ENCODE data around the gene RBM33. TPM values are rescaled to one million over a fixed set of nuclear protein-coding genes. Genes with fewer than 3 reads are reported as not detected.

RBM33 gene
- total and polyA plus RNA-seq, 9 of the 15 experiments (the other 6 are each of a cell fraction or from before 2014, with no cell fraction given): 4.4 to 80.7 (median 27.3) TPM

DNA sequence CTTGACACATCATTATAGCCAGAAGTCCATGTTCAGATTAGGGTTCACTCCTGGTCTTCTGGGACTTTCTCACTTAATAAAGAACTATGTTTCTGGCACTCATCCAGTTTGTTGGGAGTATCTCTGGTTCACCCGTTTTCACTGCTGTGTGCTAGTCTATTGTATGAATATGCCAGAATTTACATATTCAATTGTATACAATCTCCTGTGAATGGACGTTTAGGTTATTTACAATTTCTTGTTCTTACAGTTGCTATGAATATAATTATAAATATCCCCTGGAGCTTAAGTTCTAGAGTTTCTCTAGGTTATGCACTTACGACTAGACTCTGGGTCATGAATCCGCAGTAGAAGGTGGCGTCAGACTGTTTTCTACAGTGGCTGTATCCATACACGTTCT is 20.0 kb upstream of the RBM33 start:
- H3K4me3 ChIP-seq: no peak overlapping the region
- WGBS (ENCODE audit: insufficient coverage, low coverage, missing lambda C conversion rate): 4% methylated on average over 6 of the region's 6 CpGs
- intact Hi-C loops (cut with micrococcal nuclease): no loop called here
- no TSS peak for BruUV-seq (replicated peaks)
- in situ Hi-C loops (cut with MboI): no loop called here
- no peaks in the 10 kb centered on the region for H3K9me1 ChIP-seq (ENCODE audit: control insufficient read depth, insufficient read depth, low read length)
- no peaks in the 10 kb centered on the region for H3K4me1 ChIP-seq (replicated peaks in 1 of 2; ENCODE audit: control insufficient read depth in 2 of 2, insufficient read depth in 2 of 2, low read length in 2 of 2)
- no peak for ATAC-seq
- no peak overlapping the region for H2AFZ ChIP-seq (ENCODE audit: low read depth, low read length)
- no peaks in the 10 kb centered on the region for H4K20me1 ChIP-seq (replicated peaks; ENCODE audit: control insufficient read depth, insufficient read depth, low read length)
- ChIA-PET CTCF (ENCODE audit: low intra/inter-chr PET ratio) (no interaction called here), POLR2A (no interaction called here)
- H3K9me3 ChIP-seq (replicated peaks; ENCODE audit: control insufficient read depth, insufficient read depth, low read depth, low read length): peaks cover 4% of the 10 kb centered on the region
- H3K36me3 ChIP-seq (ENCODE audit: control insufficient read depth, insufficient read depth, low read length): no peaks in the 10 kb centered on the region
- H3K9ac ChIP-seq (ENCODE audit: insufficient read depth in 1 of 2, low read depth in 2 of 2, low read length in 2 of 2): no peak overlapping the region
- H3K4me2 ChIP-seq (ENCODE audit: insufficient read depth, low read length): no peak overlapping the region
- TF ChIP-seq FOS (IDR thresholded peaks at IDR 0.05; ENCODE audit: extremely low read depth, insufficient read length): no peak
- peak; percentile 61 for TF ChIP-seq NFIC (IDR thresholded peaks at IDR 0.05)
- no peak for FAIRE-seq
- H3K27ac ChIP-seq (ENCODE audit: extremely low read depth, low read depth, low read length): no peak overlapping the region
- H3K27me3 ChIP-seq (ENCODE audit: control insufficient read depth in 2 of 2, insufficient read depth in 2 of 2, low read length in 2 of 2): peaks cover 41 to 50% of the 10 kb centered on the region in 2 experiments; a peak in 4 of 5 replicates
- no peaks in the 10 kb centered on the region for H3K79me2 ChIP-seq (ENCODE audit: control insufficient read depth, insufficient read depth, low read length)
- DNase-seq (ENCODE audit: extremely low read depth in 1 of 4, low spot score in 3 of 4): no peak

DNA sequence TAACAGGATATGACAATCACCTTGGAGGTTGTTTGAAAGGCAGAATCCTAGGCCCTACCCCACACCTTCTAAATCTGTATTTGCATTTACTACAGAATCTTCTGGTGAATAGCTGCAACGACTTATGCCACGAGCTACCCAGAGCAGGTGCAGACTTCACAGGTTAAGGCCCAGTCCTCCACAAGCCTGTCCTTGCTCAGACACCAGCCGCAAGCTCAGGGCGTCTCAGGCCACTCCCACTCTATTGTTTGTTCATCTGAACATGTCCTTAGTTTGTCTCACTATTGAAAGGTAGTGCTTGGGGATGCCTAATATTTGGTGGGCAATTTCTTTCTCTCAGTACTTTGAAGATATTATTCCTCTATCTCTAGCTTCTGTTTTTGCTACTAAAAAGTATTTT is 18.9 kb upstream of the RBM33 start:
- ATAC-seq: no peak
- no peak for TF ChIP-seq SP1 (CRISPR knock-in tag; IDR thresholded peaks at IDR 0.05)
- peaks cover 31 to 39% of the 10 kb centered on the region in 2 experiments; a peak in 4 of 5 replicates for H3K27me3 ChIP-seq (ENCODE audit: control insufficient read depth in 2 of 2, insufficient read depth in 2 of 2, low read length in 2 of 2)
- no peak overlapping the region for H3K9ac ChIP-seq (ENCODE audit: insufficient read depth in 1 of 2, low read depth in 2 of 2, low read length in 2 of 2)
- H3K4me1 ChIP-seq (replicated peaks in 1 of 2; ENCODE audit: control insufficient read depth in 2 of 2, insufficient read depth in 2 of 2, low read length in 2 of 2): no peaks in the 10 kb centered on the region
- H3K4me3 ChIP-seq: no peak overlapping the region
- no peak overlapping the region for H2AFZ ChIP-seq (ENCODE audit: low read depth, low read length)
- no peak overlapping the region for H3K27ac ChIP-seq (ENCODE audit: extremely low read depth, low read depth, low read length)
- no TSS peak for BruUV-seq (replicated peaks)
- H4K20me1 ChIP-seq (replicated peaks; ENCODE audit: control insufficient read depth, insufficient read depth, low read length): no peaks in the 10 kb centered on the region
- H3K4me2 ChIP-seq (ENCODE audit: insufficient read depth, low read length): no peak overlapping the region
- POLR2A ChIA-PET: no interaction called here
- DNase-seq (ENCODE audit: extremely low read depth in 1 of 4, low spot score in 3 of 4): no peak
- 8% methylated on average over 4 of the region's 4 CpGs for WGBS (ENCODE audit: insufficient coverage, low coverage, missing lambda C conversion rate)
- H3K9me1 ChIP-seq (ENCODE audit: control insufficient read depth, insufficient read depth, low read length): no peaks in the 10 kb centered on the region
- H3K79me2 ChIP-seq (ENCODE audit: control insufficient read depth, insufficient read depth, low read length): no peaks in the 10 kb centered on the region
- peaks cover 5% of the 10 kb centered on the region for H3K9me3 ChIP-seq (replicated peaks; ENCODE audit: control insufficient read depth, insufficient read depth, low read depth, low read length)
- in situ Hi-C loops (cut with MboI) (no loop called here), intact Hi-C loops (cut with micrococcal nuclease) (no loop called here)
- no peaks in the 10 kb centered on the region for H3K36me3 ChIP-seq (ENCODE audit: control insufficient read depth, insufficient read depth, low read length)
- FAIRE-seq: no peak
- CTCF ChIA-PET (ENCODE audit: low intra/inter-chr PET ratio): no interaction called here

Data from K562 (cell line).